ENCODE results near the gene MAST4.

DNA sequence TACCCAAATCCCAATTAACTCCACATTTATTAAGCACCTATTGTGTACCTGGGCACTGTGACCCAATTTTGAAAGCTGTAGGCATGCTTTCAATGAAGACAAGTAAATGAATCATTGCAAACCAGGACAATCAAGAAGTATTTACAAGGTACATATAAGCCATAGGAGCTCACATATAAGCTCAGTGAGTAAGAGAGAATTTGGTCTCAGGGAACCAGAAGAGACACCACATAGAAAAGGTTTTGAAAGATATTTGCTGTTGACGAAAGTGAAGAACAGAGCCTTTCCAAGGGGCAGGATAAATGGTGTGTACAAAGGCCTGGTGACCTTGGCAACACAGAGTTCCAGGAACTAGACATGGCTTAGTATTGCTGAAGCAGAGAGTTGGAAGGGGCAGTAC lies 412.8 kb downstream of the MAST4 start:
- TF ChIP-seq YY1 (IDR thresholded peaks at IDR 0.05; ENCODE audit: low read depth, low read length) (no peak), GABPA (IDR thresholded peaks at IDR 0.05; ENCODE audit: borderline replicate concordance, insufficient read depth, low read length) (no peak), POU5F1 (IDR thresholded peaks at IDR 0.05; ENCODE audit: low read depth, low read length) (no peak), POLR2A (IDR thresholded peaks at IDR 0.05; ENCODE audit: control extremely low read depth in 1 of 2, low read depth in 2 of 2, low read length in 2 of 2) (no peak), EP300 (IDR thresholded peaks at IDR 0.05; ENCODE audit: borderline replicate concordance in 1 of 2, low read depth in 2 of 2, low read length in 2 of 2) (no peak), ATF2 (IDR thresholded peaks at IDR 0.05; ENCODE audit: low read length) (no peak), CREB1 (IDR thresholded peaks at IDR 0.05) (no peak)

Measured in H1 (cell line).